SK-N-SH treated with all-trans-retinoic acid at 6 μM for 48 hours (cell line): ENCODE data around the gene BTNL3.

Experiments
- ATAC-seq: fragments of 200-7000 bp; cut with Tn5 transposase; 3 replicates; pipeline ENCODE4 v1.9.1; 2020; ENCODE audit warnings: mild to moderate bottlenecking, moderate library complexity
- CSDC2 ChIP-seq: fragments of 250-450 bp; sonication (Bioruptor Pico); IDR thresholded peaks from 2 replicates; pipeline ENCODE4 v1.5.0; 2020; ENCODE audit warnings: mild to moderate bottlenecking, moderate library complexity
- ESRRG ChIP-seq: fragments of 250-450 bp; sonication (Bioruptor Pico); IDR thresholded peaks from 2 replicates; pipeline ENCODE4 v1.6.1; 2021; ENCODE audit warnings: mild to moderate bottlenecking
- GLIS3 ChIP-seq: fragments of 250-450 bp; sonication (Bioruptor Pico); IDR thresholded peaks from 2 replicates; pipeline ENCODE4 v1.5.0; 2020; ENCODE audit warnings: mild to moderate bottlenecking, moderate library complexity
- ISL1 ChIP-seq: fragments of 250-450 bp; sonication (Bioruptor Pico); IDR thresholded peaks from 2 replicates; pipeline ENCODE4 v2.1.2; 2022; ENCODE audit warnings: mild to moderate bottlenecking, moderate library complexity
- OSR1 ChIP-seq: fragments of 250-450 bp; sonication (Bioruptor Pico); IDR thresholded peaks from 2 replicates; pipeline ENCODE4 v1.8.0; 2022; ENCODE audit warnings: moderate library complexity, mild to moderate bottlenecking, inconsistent platforms
- PPARA ChIP-seq: fragments of 250-450 bp; sonication (Bioruptor Pico); IDR thresholded peaks from 2 replicates; pipeline ENCODE4 v1.5.0; 2020; ENCODE audit warnings: mild to moderate bottlenecking, borderline replicate concordance
- RARB ChIP-seq: fragments of 250-450 bp; sonication (Bioruptor Pico); IDR thresholded peaks from 2 replicates; pipeline ENCODE4 v1.8.0; 2021; ENCODE audit warnings: mild to moderate bottlenecking, moderate library complexity
- SNAI2 ChIP-seq: fragments of 250-450 bp; sonication (Bioruptor Pico); IDR thresholded peaks from 2 replicates; pipeline ENCODE4 v1.5.0; 2020; ENCODE audit warnings: mild to moderate bottlenecking, moderate library complexity
- TCF4 ChIP-seq: fragments of 250-450 bp; sonication (Bioruptor Pico); IDR thresholded peaks from 2 replicates; pipeline ENCODE4 v1.8.0; 2021; ENCODE audit warnings: mild to moderate bottlenecking, moderate library complexity, borderline replicate concordance
- TOX ChIP-seq: fragments of 250-450 bp; sonication (Bioruptor Pico); IDR thresholded peaks from 2 replicates; pipeline ENCODE4 v1.8.0; 2021; ENCODE audit warnings: mild to moderate bottlenecking, moderate library complexity, borderline replicate concordance
- ZC3H10 ChIP-seq: fragments of 250-450 bp; sonication (Bioruptor Pico); IDR thresholded peaks from 2 replicates; pipeline ENCODE4 v1.5.1; 2021; ENCODE audit warnings: mild to moderate bottlenecking, moderate library complexity
- ZFP3 ChIP-seq: fragments of 250-450 bp; sonication (Bioruptor Pico); IDR thresholded peaks from 2 replicates; pipeline ENCODE4 v1.5.0; 2020; ENCODE audit warnings: mild to moderate bottlenecking, moderate library complexity
- ZFP30 ChIP-seq: fragments of 450-650 bp; formaldehyde crosslinking; IDR thresholded peaks from 2 replicates; pipeline ENCODE4 v1.5.0; 2022; ENCODE audit warnings: mild to moderate bottlenecking, moderate library complexity
- ZNF565 ChIP-seq: fragments of 450-650 bp; formaldehyde crosslinking; conservative IDR thresholded peaks from 2 replicates; pipeline ENCODE4 v1.5.0; 2020; ENCODE audit warnings: low read depth, mild to moderate bottlenecking, moderate library complexity
- ZNF8 ChIP-seq: fragments of 450-650 bp; formaldehyde crosslinking; IDR thresholded peaks from 2 replicates; pipeline ENCODE4 v1.5.0; 2020; ENCODE audit warnings: mild to moderate bottlenecking, moderate library complexity
- TF ChIP-seq, protein P1 (sequence below): fragments of 250-450 bp; sonication (Bioruptor Pico); IDR thresholded peaks from 2 replicates; pipeline ENCODE4 v1.5.1; 2020; ENCODE audit warnings: low read depth, mild to moderate bottlenecking, moderate library complexity
- TF ChIP-seq, protein P2 (sequence below): fragments of 250-450 bp; sonication (Bioruptor Pico); IDR thresholded peaks from 2 replicates; pipeline ENCODE4 v1.8.0; 2020; ENCODE audit warnings: mild to moderate bottlenecking, moderate library complexity, borderline replicate concordance
- TF ChIP-seq, protein P3 (sequence below): fragments of 250-450 bp; sonication (Bioruptor Pico); IDR thresholded peaks from 2 replicates; pipeline ENCODE4 v1.5.1; 2021; ENCODE audit warnings: mild to moderate bottlenecking, moderate library complexity
- TF ChIP-seq, protein P4 (sequence below): fragments of 250-450 bp; sonication (Bioruptor Pico); IDR thresholded peaks from 2 replicates; pipeline ENCODE4 v1.8.0; 2021; ENCODE audit warnings: low read depth, mild to moderate bottlenecking, moderate library complexity, borderline replicate concordance
- TF ChIP-seq, protein P5 (sequence below): fragments of 250-450 bp; sonication (Bioruptor Pico); IDR thresholded peaks from 2 replicates; pipeline ENCODE4 v1.5.0; 2020; ENCODE audit warnings: mild to moderate bottlenecking, moderate library complexity

The BTNL3 gene

DNA sequence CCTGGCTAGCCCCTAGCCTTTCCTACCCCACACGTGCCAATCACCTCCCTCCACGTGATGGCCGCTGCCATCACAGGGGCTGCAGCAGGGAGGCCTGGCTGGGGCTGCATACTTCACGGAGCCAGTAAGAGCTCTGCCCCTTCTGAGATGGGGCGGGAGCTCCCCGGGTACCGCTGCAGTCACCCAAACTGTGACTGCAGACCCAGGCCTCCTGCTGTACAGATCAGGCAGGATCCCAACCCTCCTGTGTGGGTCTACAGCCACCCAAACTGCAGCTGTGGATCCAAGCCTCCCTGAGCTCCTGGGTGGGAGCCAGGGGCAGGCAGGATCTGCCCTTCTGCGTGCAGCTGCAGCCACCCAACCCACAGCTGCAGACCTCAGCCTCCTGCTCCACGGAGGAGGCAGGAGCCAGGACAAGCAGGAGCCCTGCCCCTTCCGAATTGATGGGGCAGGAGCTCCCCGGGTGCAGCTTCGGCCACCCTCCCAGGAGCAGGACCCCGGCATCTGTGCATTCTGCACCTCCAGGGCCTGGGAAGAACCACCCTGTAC is 48.2 kb downstream of the BTNL3 start:
- TF ChIP-seq ESRRG (CRISPR knock-in tag) (no peak), TOX (CRISPR knock-in tag) (no peak), PPARA (CRISPR knock-in tag) (no peak)
- ATAC-seq: no peak

DNA sequence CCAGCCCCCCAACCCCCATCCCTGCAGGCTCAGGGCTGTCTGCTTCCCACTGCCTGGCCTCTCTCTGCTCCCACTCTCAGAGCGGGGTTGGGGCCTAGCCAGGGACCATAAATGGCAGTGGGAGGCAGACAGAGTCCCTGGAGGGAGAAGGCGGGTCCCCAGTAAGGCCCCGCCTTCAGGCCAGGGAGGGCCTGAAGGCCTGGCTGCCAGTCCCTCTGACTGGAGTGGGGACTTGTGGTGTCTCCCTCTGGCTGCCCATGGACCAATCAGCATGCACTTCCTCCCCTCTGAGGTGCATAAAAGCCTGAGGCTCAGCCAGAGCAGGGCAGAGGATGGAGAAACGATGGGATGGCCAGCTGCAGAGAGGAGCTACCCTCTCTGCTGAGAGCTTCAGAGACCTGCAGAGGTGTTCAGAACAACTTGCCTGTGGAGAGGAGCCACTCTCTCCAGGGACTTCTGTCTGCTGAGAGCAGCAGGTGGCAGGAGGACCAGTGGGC is 48.8 kb downstream of the BTNL3 start:
- no peak for TF ChIP-seq OSR1 (CRISPR knock-in tag)
- TF ChIP-seq ZNF8: no peak
- no peak for TF ChIP-seq ISL1
- TF ChIP-seq ZNF565 (CRISPR knock-in tag): no peak
- TF ChIP-seq, protein P1, sequence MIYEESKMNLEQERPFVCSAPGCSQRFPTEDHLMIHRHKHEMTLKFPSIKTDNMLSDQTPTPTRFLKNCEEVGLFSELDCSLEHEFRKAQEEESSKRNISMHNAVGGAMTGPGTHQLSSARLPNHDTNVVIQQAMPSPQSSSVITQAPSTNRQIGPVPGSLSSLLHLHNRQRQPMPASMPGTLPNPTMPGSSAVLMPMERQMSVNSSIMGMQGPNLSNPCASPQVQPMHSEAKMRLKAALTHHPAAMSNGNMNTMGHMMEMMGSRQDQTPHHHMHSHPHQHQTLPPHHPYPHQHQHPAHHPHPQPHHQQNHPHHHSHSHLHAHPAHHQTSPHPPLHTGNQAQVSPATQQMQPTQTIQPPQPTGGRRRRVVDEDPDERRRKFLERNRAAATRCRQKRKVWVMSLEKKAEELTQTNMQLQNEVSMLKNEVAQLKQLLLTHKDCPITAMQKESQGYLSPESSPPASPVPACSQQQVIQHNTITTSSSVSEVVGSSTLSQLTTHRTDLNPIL (CRISPR knock-in tag): no peak
- no peak for TF ChIP-seq SNAI2 (CRISPR knock-in tag)
- TF ChIP-seq ZFP3: no peak
- no peak for TF ChIP-seq ESRRG (CRISPR knock-in tag)
- no peak for TF ChIP-seq TOX (CRISPR knock-in tag)
- TF ChIP-seq, protein P2, sequence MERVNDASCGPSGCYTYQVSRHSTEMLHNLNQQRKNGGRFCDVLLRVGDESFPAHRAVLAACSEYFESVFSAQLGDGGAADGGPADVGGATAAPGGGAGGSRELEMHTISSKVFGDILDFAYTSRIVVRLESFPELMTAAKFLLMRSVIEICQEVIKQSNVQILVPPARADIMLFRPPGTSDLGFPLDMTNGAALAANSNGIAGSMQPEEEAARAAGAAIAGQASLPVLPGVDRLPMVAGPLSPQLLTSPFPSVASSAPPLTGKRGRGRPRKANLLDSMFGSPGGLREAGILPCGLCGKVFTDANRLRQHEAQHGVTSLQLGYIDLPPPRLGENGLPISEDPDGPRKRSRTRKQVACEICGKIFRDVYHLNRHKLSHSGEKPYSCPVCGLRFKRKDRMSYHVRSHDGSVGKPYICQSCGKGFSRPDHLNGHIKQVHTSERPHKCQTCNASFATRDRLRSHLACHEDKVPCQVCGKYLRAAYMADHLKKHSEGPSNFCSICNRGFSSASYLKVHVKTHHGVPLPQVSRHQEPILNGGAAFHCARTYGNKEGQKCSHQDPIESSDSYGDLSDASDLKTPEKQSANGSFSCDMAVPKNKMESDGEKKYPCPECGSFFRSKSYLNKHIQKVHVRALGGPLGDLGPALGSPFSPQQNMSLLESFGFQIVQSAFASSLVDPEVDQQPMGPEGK (CRISPR knock-in tag): no peak
- TF ChIP-seq, protein P3, sequence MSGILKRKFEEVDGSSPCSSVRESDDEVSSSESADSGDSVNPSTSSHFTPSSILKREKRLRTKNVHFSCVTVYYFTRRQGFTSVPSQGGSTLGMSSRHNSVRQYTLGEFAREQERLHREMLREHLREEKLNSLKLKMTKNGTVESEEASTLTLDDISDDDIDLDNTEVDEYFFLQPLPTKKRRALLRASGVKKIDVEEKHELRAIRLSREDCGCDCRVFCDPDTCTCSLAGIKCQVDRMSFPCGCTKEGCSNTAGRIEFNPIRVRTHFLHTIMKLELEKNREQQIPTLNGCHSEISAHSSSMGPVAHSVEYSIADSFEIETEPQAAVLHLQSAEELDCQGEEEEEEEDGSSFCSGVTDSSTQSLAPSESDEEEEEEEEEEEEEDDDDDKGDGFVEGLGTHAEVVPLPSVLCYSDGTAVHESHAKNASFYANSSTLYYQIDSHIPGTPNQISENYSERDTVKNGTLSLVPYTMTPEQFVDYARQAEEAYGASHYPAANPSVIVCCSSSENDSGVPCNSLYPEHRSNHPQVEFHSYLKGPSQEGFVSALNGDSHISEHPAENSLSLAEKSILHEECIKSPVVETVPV (CRISPR knock-in tag): no peak
- TF ChIP-seq, protein P4, sequence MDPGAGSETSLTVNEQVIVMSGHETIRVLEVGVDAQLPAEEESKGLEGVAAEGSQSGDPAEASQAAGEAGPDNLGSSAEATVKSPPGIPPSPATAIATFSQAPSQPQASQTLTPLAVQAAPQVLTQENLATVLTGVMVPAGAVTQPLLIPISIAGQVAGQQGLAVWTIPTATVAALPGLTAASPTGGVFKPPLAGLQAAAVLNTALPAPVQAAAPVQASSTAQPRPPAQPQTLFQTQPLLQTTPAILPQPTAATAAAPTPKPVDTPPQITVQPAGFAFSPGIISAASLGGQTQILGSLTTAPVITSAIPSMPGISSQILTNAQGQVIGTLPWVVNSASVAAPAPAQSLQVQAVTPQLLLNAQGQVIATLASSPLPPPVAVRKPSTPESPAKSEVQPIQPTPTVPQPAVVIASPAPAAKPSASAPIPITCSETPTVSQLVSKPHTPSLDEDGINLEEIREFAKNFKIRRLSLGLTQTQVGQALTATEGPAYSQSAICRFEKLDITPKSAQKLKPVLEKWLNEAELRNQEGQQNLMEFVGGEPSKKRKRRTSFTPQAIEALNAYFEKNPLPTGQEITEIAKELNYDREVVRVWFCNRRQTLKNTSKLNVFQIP (CRISPR knock-in tag): no peak
- no peak for TF ChIP-seq CSDC2 (CRISPR knock-in tag)
- TF ChIP-seq TCF4: no peak
- TF ChIP-seq GLIS3 (CRISPR knock-in tag): no peak
- TF ChIP-seq RARB: no peak
- TF ChIP-seq, protein P5, sequence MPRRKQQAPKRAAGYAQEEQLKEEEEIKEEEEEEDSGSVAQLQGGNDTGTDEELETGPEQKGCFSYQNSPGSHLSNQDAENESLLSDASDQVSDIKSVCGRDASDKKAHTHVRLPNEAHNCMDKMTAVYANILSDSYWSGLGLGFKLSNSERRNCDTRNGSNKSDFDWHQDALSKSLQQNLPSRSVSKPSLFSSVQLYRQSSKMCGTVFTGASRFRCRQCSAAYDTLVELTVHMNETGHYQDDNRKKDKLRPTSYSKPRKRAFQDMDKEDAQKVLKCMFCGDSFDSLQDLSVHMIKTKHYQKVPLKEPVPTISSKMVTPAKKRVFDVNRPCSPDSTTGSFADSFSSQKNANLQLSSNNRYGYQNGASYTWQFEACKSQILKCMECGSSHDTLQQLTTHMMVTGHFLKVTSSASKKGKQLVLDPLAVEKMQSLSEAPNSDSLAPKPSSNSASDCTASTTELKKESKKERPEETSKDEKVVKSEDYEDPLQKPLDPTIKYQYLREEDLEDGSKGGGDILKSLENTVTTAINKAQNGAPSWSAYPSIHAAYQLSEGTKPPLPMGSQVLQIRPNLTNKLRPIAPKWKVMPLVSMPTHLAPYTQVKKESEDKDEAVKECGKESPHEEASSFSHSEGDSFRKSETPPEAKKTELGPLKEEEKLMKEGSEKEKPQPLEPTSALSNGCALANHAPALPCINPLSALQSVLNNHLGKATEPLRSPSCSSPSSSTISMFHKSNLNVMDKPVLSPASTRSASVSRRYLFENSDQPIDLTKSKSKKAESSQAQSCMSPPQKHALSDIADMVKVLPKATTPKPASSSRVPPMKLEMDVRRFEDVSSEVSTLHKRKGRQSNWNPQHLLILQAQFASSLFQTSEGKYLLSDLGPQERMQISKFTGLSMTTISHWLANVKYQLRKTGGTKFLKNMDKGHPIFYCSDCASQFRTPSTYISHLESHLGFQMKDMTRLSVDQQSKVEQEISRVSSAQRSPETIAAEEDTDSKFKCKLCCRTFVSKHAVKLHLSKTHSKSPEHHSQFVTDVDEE: no peak
- ATAC-seq: no peak

DNA sequence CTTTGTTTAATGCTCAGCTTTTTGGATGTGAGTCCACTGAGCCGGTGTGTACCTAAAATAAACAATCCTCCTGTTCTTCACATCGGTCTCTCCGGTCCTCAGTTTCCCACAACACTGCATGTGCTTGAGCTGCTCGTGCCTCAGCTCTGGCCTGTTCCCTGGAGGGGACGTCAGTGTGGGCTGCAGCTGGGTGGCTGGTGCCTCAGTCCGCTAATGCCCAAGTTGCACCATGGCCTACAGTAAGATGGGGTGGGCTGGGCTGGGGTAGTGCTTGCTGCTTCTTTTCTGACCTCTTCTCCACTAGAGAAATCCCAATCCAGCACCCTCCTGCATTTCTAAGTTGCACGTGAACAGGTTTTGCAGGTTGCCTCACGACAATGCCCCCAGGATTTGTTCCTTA is 50.8 kb downstream of the BTNL3 start:
- TF ChIP-seq ZNF565 (CRISPR knock-in tag) (no peak), ZC3H10 (CRISPR knock-in tag) (no peak), PPARA (CRISPR knock-in tag) (no peak), ZFP30 (CRISPR knock-in tag) (no peak), ZNF8 (no peak), CSDC2 (CRISPR knock-in tag) (no peak)
- TF ChIP-seq, protein P4 (CRISPR knock-in tag): no peak

More for the DNA sequence above, 50.8 kb downstream of the BTNL3 start:
- ATAC-seq: no peak
